GM21367 (cell line): ENCODE data around the gene SORT1.
"Not testable (repeated sequence)": the region's sequence is repeated elsewhere in the genome, so short reads cannot be mapped to it uniquely, and the experiment has no call there.

ENCODE experiments used
- ATAC-seq: cut with Tn5 transposase; IDR thresholded peaks from one replicate; pipeline ENCODE4 v1.9.1; 2021; ENCODE audit not compliant: unreplicated experiment

SORT1 gene

GRCh38 chr1:109397581-109398342 is at the start of gene SORT1:
Gene SORT1 (minus strand): TSS chr1:109397918. CDS start chr1:109397892, 26 bp downstream.
- ATAC-seq: peak; percentile 80

- ATAC-seq: not testable (repeated sequence)
Observed at GRCh38 chr1:109445949-109446695, 48.4 kb upstream of the SORT1 start.

GRCh38 chr1:109444346-109444745 is 46.6 kb upstream of the SORT1 start:
- ATAC-seq: no peak

GRCh38 chr1:109443476-109443875 is 45.8 kb upstream of the SORT1 start:
- no peak for ATAC-seq

- no peak for ATAC-seq
Observed at GRCh38 chr1:109441069-109441468, 43.4 kb upstream of the SORT1 start.

- ATAC-seq: no peak
Observed at GRCh38 chr1:109438798-109439297, 41.1 kb upstream of the SORT1 start.

- ATAC-seq: no peak
Observed at GRCh38 chr1:109434484-109434883, 36.8 kb upstream of the SORT1 start.

GRCh38 chr1:109433322-109433721 is 35.6 kb upstream of the SORT1 start:
- ATAC-seq: no peak

- no peak for ATAC-seq
Observed at GRCh38 chr1:109432336-109432735, 34.6 kb upstream of the SORT1 start.

GRCh38 chr1:109427171-109427467 is 29.4 kb upstream of the SORT1 start:
- no peak for ATAC-seq

GRCh38 chr1:109426281-109427170 is 28.8 kb upstream of the SORT1 start, which contains the start of gene PSMA5:
Gene PSMA5 (minus strand): TSS chr1:109426448. CDS start chr1:109426330, 118 bp downstream.
- peak; percentile 94 for ATAC-seq

- peak; percentile 22 for ATAC-seq
Observed at GRCh38 chr1:109425391-109426280, 27.9 kb upstream of the SORT1 start.

- ATAC-seq: no peak
Observed at GRCh38 chr1:109423498-109423897, 25.8 kb upstream of the SORT1 start.

GRCh38 chr1:109412551-109412950 is 14.8 kb upstream of the SORT1 start:
- no peak for ATAC-seq

GRCh38 chr1:109404838-109405237 is 7.1 kb upstream of the SORT1 start:
- no peak for ATAC-seq

GRCh38 chr1:109402025-109402424 is 4.3 kb upstream of the SORT1 start:
- ATAC-seq: no peak

GRCh38 chr1:109400035-109400655 is 2.4 kb upstream of the SORT1 start:
- ATAC-seq: no peak

GRCh38 chr1:109399326-109399957 is 1.7 kb upstream of the SORT1 start:
- no peak for ATAC-seq
